Liver (tissue), 9 donors: Measurements from ENCODE around the gene NEK7. TPM values are rescaled to one million over a fixed set of nuclear protein-coding genes. Genes with fewer than 3 reads are reported as not detected.

Source experiments
- DNase-seq: peaks from one replicate; pipeline ENCODE4 v3.0.0-alpha.2; 2017; ENCODE audit warnings: low spot score
- H3K27ac ChIP-seq, 2 donors: one replicate each; pipeline ENCODE4 v1.7.0; 2013; ENCODE audit warnings: inconsistent platforms in 2 of 2, low read length in 2 of 2, control low read depth in 1 of 2, low read depth in 1 of 2, mild to moderate bottlenecking in 1 of 2
- H3K27me3 ChIP-seq, 4 donors: one replicate each; pipeline versions ENCODE4 v1.6.1 to v1.7.0; 2013; ENCODE audit warnings: low read length in 3 of 4, inconsistent platforms in 1 of 4, mild to moderate bottlenecking in 1 of 4, moderate library complexity in 1 of 4; ENCODE audit not compliant: control insufficient read depth in 4 of 4, insufficient read depth in 4 of 4
- H3K36me3 ChIP-seq, 4 donors: one replicate each; pipeline versions ENCODE4 v1.6.1 to v1.7.0; 2013; ENCODE audit warnings: low read length in 3 of 4, mild to moderate bottlenecking in 3 of 4, low read depth in 1 of 4, moderate library complexity in 1 of 4; ENCODE audit not compliant: control insufficient read depth in 4 of 4, insufficient read depth in 3 of 4
- H3K4me1 ChIP-seq, 4 donors: one replicate each; pipeline versions ENCODE4 v1.6.1 to v1.7.0; 2013; ENCODE audit warnings: low read length in 3 of 4, mild to moderate bottlenecking in 3 of 4, moderate library complexity in 1 of 4; ENCODE audit not compliant: control insufficient read depth in 4 of 4, insufficient read depth in 4 of 4
- H3K4me3 ChIP-seq, 3 donors: one replicate each; pipeline versions ENCODE4 v1.6.1 to v1.7.0; 2013; ENCODE audit warnings: low read length in 3 of 3, control low read depth in 1 of 3, low read depth in 1 of 3, mild to moderate bottlenecking in 1 of 3
- H3K9ac ChIP-seq, 2 donors: one replicate each; pipeline ENCODE4 v1.7.0; 2013; ENCODE audit warnings: low read length in 2 of 2, mild to moderate bottlenecking in 2 of 2, moderate library complexity in 2 of 2, control low read depth in 1 of 2, low read depth in 1 of 2
- H3K9me3 ChIP-seq, 4 donors: one replicate each; pipeline versions ENCODE4 v1.6.1 to v1.7.0; 2013; ENCODE audit warnings: low read length in 3 of 4; ENCODE audit not compliant: control insufficient read depth in 4 of 4
- CTCF ChIP-seq: fragments of 150-350 bp; IDR thresholded peaks from 2 replicates; pipeline ENCODE4 v1.5.1; 2017; ENCODE audit warnings: improper control_type of control experiment, low read depth, low read length; ENCODE audit not compliant: missing input control
- EGR1 ChIP-seq, 2 donors: IDR thresholded peaks; 2 replicates each; pipeline ENCODE4 v1.6.1; 2016 to 2018; ENCODE audit warnings: antibody characterized with exemption in 2 of 2, low read depth in 2 of 2
- FOXA2 ChIP-seq: IDR thresholded peaks from 2 replicates; pipeline ENCODE4 v1.6.1; 2016; ENCODE audit warnings: antibody characterized with exemption
- GABPA ChIP-seq, 2 donors: IDR thresholded peaks in 1 of 2; conservative IDR thresholded peaks in 1 of 2; 2 replicates each; pipeline ENCODE4 v1.6.1; 2016; ENCODE audit warnings: antibody characterized with exemption in 2 of 2, mild to moderate bottlenecking in 1 of 2, moderate library complexity in 1 of 2
- HNF4A ChIP-seq, 2 donors: conservative IDR thresholded peaks; 2 replicates each; pipeline ENCODE4 v1.6.1; 2016; ENCODE audit warnings: antibody characterized with exemption in 2 of 2, mild to moderate bottlenecking in 2 of 2
- HNF4G ChIP-seq: IDR thresholded peaks from 2 replicates; pipeline ENCODE4 v1.6.1; 2016; ENCODE audit warnings: antibody characterized with exemption
- JUND ChIP-seq, 2 donors: IDR thresholded peaks; 2 replicates each; pipeline ENCODE4 v1.6.1; 2016; ENCODE audit warnings: antibody characterized with exemption in 2 of 2
- MAX ChIP-seq: IDR thresholded peaks from 2 replicates; pipeline ENCODE4 v1.6.1; 2016; ENCODE audit warnings: antibody characterized with exemption
- NR2F2 ChIP-seq: IDR thresholded peaks from 2 replicates; pipeline ENCODE4 v1.6.1; 2016; ENCODE audit warnings: antibody characterized with exemption
- RAD21 ChIP-seq, 2 donors: IDR thresholded peaks; 2 replicates each; pipeline ENCODE4 v1.6.1; 2016; ENCODE audit warnings: antibody characterized with exemption in 2 of 2, mild to moderate bottlenecking in 2 of 2
- WGBS: extraction: QIAGEN DNeasy Blood & Tissue Kit; methylation state at CpG from one replicate; pipeline ENCODE4 v1.1.7; 2013; 5-methylcytosine and 5-hydroxymethylcytosine counted together
- polyA plus RNA-seq, 2 donors: library from polyadenylated mRNA; stranded (reverse) in 1 of 2; unstranded in 1 of 2; fragments of 200-250 nt in 1 of 2; fragments of >200 nt in 1 of 2; fragmentation: Nextera tagmentation in 1 of 2; extraction: Ambion mirVana in 1 of 2; gene quantifications; one replicate each; pipeline versions ENCODE4 v1.2.1 to v1.2.3, GENCODE V29; 2013 to 2015
- total RNA-seq, 2 donors: library from RNA; depleted of rRNA; stranded (reverse); fragments of >200 nt; gene quantifications; one replicate each; pipeline ENCODE4 v1.2.3, GENCODE V29; 2014
- TF ChIP-seq, protein P1 (sequence below): IDR thresholded peaks from 2 replicates; pipeline ENCODE4 v1.6.1; 2016; ENCODE audit warnings: antibody characterized with exemption
- donor health status: healthy.
- donor health status: healthy.
- donor health status: healthy.
- donor health status: healthy.
- donor health status: healthy.

NEK7 gene
- total and polyA plus RNA-seq, 4 donors: 9.2 to 34.4 (median 20.2) TPM

- TF ChIP-seq CTCF (no peak), EGR1 (IDR thresholded peaks at IDR 0.05; ENCODE audit: low read depth in 2 of 2) (no peak), NR2F2 (no peak), MAX (no peak), FOXA2 (no peak), GABPA (IDR thresholded peaks at IDR 0.05 in 1 of 2, conservative IDR thresholded peaks at IDR 0.05 in 1 of 2) (no peak), RAD21 (IDR thresholded peaks at IDR 0.05) (no peak)
Measured at GRCh38 chr1:198150369-198150768, 6.4 kb upstream of the NEK7 start (continued).

DNA sequence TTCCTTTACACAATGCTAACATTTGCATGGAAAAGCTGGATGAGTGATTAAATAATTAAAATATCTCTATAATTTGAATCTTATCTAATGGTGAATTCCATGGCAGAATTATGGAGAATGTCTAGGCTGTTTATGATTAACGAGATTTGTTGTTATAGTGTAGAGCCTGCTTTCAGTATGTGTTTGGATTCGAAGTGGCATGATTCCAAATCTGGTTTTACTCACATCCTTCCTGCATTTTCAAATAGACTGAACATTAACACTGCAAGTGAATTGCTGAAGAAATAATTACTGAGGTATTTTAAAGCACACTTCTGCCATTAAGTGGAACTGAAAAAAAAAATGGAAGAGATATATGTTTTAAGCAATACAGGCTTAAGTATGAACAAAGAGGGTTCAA, 5.1 kb upstream of the NEK7 start:
- DNase-seq: no peak
- Histone ChIP-seq H3K9me3 (no peaks in the 10 kb centered on the region), H3K9ac (no peak overlapping the region), H3K27ac (no peak overlapping the region), H3K36me3 (no peaks in the 10 kb centered on the region), H3K4me3 (no peak overlapping the region), H3K4me1 (peaks cover 0 to 9% (median 2%) of the 10 kb centered on the region in 4 donors), H3K27me3 (no peaks in the 10 kb centered on the region)
- TF ChIP-seq HNF4G (no peak), CTCF (no peak), JUND (IDR thresholded peaks at IDR 0.05) (no peak), FOXA2 (no peak)
- TF ChIP-seq, protein P1, sequence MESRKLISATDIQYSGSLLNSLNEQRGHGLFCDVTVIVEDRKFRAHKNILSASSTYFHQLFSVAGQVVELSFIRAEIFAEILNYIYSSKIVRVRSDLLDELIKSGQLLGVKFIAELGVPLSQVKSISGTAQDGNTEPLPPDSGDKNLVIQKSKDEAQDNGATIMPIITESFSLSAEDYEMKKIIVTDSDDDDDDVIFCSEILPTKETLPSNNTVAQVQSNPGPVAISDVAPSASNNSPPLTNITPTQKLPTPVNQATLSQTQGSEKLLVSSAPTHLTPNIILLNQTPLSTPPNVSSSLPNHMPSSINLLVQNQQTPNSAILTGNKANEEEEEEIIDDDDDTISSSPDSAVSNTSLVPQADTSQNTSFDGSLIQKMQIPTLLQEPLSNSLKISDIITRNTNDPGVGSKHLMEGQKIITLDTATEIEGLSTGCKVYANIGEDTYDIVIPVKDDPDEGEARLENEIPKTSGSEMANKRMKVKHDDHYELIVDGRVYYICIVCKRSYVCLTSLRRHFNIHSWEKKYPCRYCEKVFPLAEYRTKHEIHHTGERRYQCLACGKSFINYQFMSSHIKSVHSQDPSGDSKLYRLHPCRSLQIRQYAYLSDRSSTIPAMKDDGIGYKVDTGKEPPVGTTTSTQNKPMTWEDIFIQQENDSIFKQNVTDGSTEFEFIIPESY: no peak
- WGBS: 61% methylated on average over 2 of the region's 2 CpGs

GRCh38 chr1:198153103-198153502, 3.7 kb upstream of the NEK7 start:
- Histone ChIP-seq H3K4me1 (peaks cover 0 to 15% (median 7%) of the 10 kb centered on the region in 4 donors), H3K27me3 (no peaks in the 10 kb centered on the region), H3K9ac (no peak overlapping the region), H3K27ac (no peak overlapping the region), H3K9me3 (no peaks in the 10 kb centered on the region), H3K4me3 (no peak overlapping the region), H3K36me3 (no peaks in the 10 kb centered on the region)
- TF ChIP-seq RAD21 (IDR thresholded peaks at IDR 0.05): no peak
- TF ChIP-seq, protein P1: no peak
- peak; percentile 14 for TF ChIP-seq FOXA2
- no peak for TF ChIP-seq MAX
- peak in 1 of 2 donors; percentile 14 for TF ChIP-seq HNF4A (conservative IDR thresholded peaks at IDR 0.05)
- no peak for DNase-seq
